Lower leg skin (tissue), 3 donors: ENCODE measurements around the gene VWDE.

Source experiments
- CTCF ChIP-seq, 3 donors: fragments of 450-650 bp; IDR thresholded peaks; one replicate each; pipeline ENCODE4 v1.5.1; 2016; ENCODE audit warnings: antibody characterized with exemption in 3 of 3, mild to moderate bottlenecking in 3 of 3, moderate library complexity in 2 of 3
- POLR2A ChIP-seq, 2 donors: fragments of 450-650 bp; IDR thresholded peaks; one replicate each; pipeline ENCODE4 v1.6.1; 2016 to 2017; ENCODE audit warnings: antibody characterized with exemption in 2 of 2, mild to moderate bottlenecking in 1 of 2, moderate library complexity in 1 of 2

- TF ChIP-seq CTCF (IDR thresholded peaks at IDR 0.05) (no peak), POLR2A (IDR thresholded peaks at IDR 0.05) (no peak)
These were observed 47.0 kb upstream of the VWDE start for GRCh38 chr7:12450615-12451014.
